CD4-positive, alpha-beta T cell treated with Interleukin-1 beta for 1 hour (primary cell): Measurements from ENCODE around the gene CORO1C.
"Not testable (repeated sequence)": the region's sequence is repeated elsewhere in the genome, so short reads cannot be mapped to it uniquely, and the experiment has no call there.

ENCODE experiments used
- DNase-seq, 2 donors: peaks; one replicate each; pipeline ENCODE4 v3.0.0-alpha.2; 2020 to 2022

The CORO1C gene

GRCh38 chr12:108731105-108731865 is at the start of gene CORO1C:
Gene CORO1C, minus strand, starts transcription at chr12:108731518. Its CDS starts 30,200 bp downstream, at chr12:108701318.
- DNase-seq: peak; percentile 96

DNA sequence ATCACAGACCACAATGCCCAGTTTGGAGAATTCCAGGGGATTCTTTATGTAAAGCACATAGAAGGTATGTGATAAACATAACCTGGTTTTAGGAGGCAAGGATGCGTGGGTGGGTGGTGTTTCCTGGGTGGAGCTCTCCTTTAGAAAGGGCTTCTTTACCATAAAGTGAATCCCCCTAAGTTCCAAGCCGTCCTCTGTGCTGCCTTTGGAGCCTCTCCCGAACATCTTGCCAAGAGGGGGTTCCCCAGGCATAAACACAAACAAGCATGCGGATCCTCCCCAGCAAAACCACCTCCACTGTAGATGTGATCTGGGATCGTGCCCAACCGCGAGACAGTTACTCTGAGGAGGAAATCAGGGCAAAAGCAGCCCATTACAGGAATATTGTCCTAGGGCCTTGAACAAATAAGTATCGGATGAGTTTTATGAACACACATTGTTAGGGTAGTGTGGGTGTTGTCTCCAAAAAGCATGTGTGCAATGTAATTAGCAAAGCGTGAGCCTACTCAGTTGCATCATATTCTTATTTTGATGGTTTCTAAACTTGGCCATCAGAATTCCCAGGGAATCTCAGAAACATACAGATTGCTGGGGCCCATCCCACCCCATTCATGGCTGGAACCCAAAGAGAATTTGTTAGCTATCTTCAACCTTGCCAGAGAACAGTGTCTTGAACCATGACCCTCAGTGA is 48.8 kb upstream of the CORO1C start:
- no peak for DNase-seq

GRCh38 chr12:108778053-108778452 is 46.7 kb upstream of the CORO1C start:
- no peak for DNase-seq

GRCh38 chr12:108777156-108777555 is 45.8 kb upstream of the CORO1C start:
- no peak for DNase-seq

DNA sequence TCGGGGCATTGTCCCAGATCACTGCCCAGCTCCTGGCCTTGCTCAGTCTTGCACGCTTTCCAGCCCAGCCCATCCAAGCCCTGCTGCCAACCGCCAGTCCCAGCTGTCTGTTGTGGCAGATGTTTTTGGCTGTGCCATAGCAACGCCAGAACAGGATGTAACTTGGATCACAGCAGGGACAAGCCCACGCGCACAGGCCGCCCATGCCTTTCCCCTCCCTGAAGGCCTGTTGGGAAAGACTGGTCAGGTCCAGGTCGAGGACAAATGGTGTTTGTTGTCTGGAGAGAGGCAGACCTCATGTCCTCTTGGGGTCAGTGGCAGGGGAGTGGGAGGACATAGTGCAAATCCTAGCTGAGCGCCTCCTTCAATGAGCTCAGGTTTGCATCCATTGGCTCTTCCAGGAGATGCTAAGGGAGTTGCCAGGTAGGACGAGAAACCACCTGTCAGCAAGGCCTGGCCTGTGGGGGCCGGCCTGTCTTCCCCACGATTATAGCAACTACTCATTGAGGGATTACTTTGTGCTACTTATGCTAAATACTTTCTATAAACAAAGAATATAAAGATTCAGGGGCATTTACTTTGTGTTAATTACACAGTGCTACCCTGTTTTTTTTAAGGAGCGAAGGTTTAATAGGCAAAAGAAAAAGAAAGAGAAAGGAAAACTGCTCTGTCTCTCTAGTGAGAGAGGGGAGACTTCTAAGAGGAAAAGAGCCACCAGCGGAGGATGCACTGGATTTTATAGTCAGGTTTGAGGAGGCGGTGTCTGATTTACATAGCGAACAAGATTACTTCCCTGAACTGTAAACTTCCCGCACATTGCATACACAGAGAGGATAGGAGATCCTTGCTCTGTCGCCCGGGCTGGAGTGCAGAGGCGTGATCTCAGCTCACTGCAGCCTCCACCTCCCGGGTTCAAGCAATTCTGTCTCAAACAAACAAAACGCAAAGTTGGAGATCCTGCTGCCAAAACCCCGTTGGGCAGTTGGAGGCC is 42.8 kb upstream of the CORO1C start:
- DNase-seq: peak in 1 of 2 donors; percentile 6

DNA sequence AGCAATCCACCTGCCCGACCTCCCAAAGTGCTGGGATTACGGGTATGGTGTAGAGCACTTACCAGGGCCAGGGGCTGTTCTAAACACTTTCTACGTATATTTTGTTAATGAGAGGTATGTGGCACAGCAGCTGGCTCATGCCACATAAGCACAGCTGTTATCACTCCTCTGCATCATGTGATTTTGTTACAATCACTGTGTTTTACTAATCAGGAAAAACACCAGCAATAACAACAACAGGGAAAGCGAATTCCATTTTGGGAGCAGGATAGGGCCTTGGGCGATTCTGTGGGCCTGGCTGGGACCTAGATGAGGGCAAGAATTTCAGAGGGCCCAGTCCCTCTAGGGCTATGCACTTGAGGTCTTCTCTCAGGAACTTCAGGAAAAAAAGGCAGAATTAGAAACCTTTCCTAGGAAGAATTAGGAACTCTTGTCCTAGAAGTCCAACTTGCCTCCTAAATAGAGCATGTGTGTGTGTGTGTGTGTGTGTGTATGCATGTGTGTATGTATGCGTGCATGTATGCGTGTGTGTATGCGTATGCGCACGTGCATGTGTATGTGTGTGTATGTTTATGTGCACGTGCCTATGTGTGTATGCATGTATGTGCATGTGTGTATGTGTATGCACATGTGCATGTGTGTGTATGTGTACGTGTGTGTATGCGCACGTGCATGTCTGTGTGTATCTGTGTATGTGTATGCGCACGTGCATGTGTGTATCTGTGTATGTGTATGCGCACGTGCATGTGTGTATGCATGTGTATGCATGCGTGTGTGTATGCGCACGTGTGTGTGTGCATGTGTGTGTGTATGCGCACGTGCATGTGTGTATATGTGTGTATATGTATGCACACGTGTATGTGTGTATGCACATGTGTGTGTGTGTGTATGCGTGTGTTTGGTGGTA is 41.8 kb upstream of the CORO1C start:
- no peak for DNase-seq

DNA sequence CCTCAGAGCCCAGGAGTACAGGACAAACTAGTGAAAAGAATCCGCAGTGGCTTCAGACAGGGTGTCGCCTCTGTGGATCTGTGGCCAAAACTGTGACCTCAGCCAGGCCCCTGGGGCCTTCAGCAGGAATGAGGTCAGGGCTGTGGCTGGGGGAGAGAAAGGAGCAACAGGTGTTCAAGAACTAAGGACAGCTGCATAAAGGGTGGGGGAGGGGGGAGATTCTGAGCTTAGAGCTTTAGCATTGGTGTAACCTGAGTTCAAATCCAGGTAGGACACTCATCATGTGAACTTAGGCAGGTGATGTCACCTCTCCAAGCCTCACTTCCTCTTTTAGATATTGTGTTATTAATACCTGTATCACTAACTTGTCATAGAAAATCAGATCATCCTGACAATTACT is 40.9 kb upstream of the CORO1C start:
- DNase-seq: peak in 1 of 2 donors; percentile 10

GRCh38 chr12:108771835-108772234 is 40.5 kb upstream of the CORO1C start:
- not testable (repeated sequence) for DNase-seq

DNA sequence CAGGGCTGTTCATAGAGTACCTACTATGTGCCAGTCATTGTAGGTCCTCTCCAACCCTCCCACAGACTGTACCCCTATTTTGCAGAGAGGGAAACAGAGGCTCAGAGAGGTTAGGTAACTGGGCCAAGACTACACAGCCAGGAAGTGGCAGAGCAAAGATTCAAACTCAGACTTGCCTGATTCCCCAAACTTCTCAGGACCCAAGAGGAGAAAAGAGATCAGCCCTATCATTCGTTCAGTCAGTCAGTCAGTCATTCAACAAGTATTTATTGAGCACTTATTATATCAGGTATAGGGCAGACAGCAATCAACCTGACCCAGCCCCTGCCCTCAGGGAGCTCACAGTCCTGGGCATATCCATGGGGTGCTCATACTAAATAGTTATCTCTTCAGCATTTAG is 39.6 kb upstream of the CORO1C start:
- DNase-seq: no peak

GRCh38 chr12:108770269-108770829 is 39.0 kb upstream of the CORO1C start:
- no peak for DNase-seq

GRCh38 chr12:108768591-108769500 is 37.5 kb upstream of the CORO1C start:
- peak; percentile 2 to 63 for DNase-seq

- no peak for DNase-seq
These were observed 35.0 kb upstream of the CORO1C start for GRCh38 chr12:108766294-108766693.

DNA sequence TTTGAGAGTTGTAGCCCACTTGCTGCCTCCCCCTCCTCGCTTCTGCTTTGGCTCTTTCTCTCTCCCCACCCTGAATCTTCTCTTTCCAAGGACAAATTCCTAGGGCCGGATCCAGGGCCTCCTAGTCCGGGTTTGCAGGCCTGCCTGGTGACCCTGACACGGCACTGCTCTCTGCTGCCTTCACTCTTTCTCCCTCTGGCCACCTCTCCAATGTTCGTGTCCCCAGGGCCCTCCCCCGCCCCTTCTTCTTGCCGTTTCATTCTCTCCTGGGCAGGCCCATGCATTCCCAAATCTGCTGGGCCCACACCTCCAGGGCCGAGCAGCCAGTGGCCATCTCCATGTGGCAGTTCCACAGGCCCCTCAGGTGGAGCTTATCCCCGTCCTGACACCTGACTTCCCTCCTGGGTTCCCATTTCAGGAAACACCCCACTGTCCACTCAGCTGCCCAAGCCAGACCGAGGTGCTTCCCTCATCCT is 34.0 kb upstream of the CORO1C start:
- DNase-seq: no peak

- no peak for DNase-seq
These were observed 33.4 kb upstream of the CORO1C start for GRCh38 chr12:108764540-108765288.

DNA sequence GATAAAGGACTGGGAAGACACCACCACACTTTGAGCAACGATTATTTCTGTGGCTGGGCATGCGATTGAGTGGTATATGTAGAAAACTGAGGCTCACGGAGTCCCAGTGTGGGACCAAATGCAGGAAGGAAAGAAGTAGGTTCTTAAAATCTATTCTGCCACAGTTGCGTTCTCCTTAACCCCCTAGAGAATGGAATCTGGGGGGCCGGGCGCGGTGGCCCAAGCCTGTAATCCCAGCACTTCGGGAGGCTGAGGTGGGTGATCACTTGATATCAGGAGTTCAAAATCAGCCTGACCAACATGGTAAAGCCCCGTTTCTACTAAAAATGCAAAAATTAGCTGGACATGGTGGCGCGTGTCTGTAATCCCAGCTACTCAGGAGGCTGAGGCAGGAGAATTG is 29.9 kb upstream of the CORO1C start:
- no peak for DNase-seq

DNA sequence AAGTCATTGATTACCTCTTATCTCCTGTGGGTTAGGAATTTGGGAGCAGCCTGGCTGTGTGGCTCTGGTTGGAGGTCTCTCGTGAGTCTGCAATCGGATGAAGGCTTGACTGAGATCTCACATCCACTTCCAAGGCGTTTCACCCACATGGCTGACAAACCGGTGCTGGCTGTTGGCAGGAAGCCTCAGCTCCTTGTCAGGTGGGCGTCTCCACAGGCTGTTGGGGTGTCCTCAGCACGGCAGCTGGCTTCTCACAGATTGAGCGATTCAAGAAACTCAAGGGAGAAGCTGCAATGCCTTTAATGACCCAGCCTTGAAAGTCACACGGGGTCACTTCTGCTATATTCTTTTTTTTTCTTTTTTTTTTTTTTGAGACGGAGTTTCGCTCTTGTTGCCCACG is 28.6 kb upstream of the CORO1C start:
- DNase-seq: no peak

DNA sequence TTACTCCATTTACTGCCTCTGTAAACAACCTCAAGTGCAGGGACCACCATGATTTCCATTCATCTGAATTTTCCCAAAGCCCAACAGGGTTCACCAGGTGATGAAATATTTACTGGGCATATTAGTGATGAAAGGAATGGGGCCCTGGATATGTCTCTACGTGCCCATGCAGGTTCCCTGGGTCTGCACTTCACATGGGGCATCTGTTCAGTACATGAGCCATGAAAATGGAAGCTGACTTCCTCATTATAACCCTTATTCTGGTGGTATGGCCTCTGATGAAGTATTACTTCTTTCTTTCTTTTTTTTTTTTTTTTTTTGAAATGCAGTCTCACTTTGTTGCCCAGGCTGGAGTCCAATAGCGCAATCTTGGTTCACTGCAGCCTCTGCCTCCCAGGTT is 26.5 kb upstream of the CORO1C start:
- no peak for DNase-seq

GRCh38 chr12:108756421-108756820 is 25.1 kb upstream of the CORO1C start:
- no peak for DNase-seq

DNA sequence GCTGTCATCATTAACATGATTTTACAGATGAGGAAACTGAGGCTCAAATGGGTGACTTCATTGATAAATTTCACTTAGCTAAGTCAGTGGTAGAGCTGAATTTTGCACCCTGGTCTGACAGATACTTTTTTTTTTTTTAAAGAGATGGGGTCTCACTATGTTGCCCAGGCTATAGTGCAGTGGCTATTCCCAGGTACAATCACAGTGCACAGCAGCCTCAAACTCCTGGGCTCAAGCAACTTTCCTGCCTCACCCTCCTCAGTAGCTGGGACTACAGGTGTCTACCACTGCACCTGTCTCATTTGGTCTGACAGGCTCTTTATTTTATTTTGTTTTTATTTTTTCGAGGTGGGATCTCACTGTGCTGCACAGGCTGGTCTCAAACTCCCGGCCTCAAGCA is 24.2 kb upstream of the CORO1C start:
- no peak for DNase-seq

DNA sequence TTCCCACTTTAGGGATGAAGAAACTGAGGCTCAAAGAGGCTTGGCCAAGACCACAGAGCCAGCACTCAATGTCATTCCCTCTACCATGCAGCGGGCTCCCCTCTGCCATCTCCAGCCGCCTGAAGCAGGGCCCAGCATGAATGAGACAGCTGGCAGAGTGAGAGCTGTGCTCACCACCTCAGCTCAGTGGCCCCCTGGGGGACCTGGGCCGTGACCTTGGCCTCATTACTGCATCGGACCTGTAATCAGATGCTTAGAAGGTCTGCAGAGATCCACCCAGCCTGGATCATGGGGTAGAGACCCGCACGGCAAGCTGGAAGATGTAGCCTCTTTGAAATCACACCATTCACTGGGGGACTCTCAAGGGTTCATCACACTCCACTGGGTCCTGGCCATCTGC is 22.7 kb upstream of the CORO1C start:
- no peak for DNase-seq
